Thyroid gland (tissue), 4 donors: ENCODE measurements around the gene ARHGEF18. TPM values are rescaled to one million over a fixed set of nuclear protein-coding genes. Genes with fewer than 3 reads are reported as not detected.

Experiments used
- DNase-seq, 2 donors: peaks; one replicate each; pipeline ENCODE4 v3.0.0-alpha.2; 2019
- H3K27ac ChIP-seq, 3 donors: fragments of 200-600 bp; sonication (generic); 1 replicate in 2 of 3; 2 replicates in 1 of 3; pipeline ENCODE4 v1.5.1; 2016 to 2019; ENCODE audit warnings: mild to moderate bottlenecking in 1 of 3, moderate library complexity in 1 of 3
- H3K27me3 ChIP-seq: fragments of 200-600 bp; sonication (generic); one replicate; pipeline ENCODE4 v1.5.1; 2019
- H3K36me3 ChIP-seq, 2 donors: fragments of 200-600 bp; sonication (generic); one replicate each; pipeline ENCODE4 v1.5.1; 2016 to 2019
- H3K4me1 ChIP-seq, 2 donors: fragments of 200-600 bp; sonication (generic); one replicate each; pipeline ENCODE4 v1.5.1; 2017 to 2019
- H3K4me3 ChIP-seq, 3 donors: fragments of 200-600 bp; sonication (generic); replicated peaks in 1 of 3; 1 replicate in 2 of 3; 2 replicates in 1 of 3; pipeline ENCODE4 v1.5.1; 2016; ENCODE audit warnings: mild to moderate bottlenecking in 1 of 3
- H3K9me3 ChIP-seq: fragments of 200-600 bp; sonication (generic); one replicate; pipeline ENCODE4 v1.5.1; 2017
- CTCF ChIP-seq, 6 experiments: fragments of 200-600 bp in 3 of 6; fragments of 450-650 bp in 3 of 6; sonication (generic) in 3 of 6; IDR thresholded peaks; one replicate each; pipeline ENCODE4 v1.5.1; 2016 to 2019; ENCODE audit warnings: antibody characterized with exemption in 6 of 6, mild to moderate bottlenecking in 2 of 6, inconsistent platforms in 1 of 6, moderate library complexity in 1 of 6
- POLR2A ChIP-seq, 2 donors: fragments of 450-650 bp; IDR thresholded peaks; one replicate each; pipeline ENCODE4 v1.6.1; 2017; ENCODE audit warnings: antibody characterized with exemption in 2 of 2, mild to moderate bottlenecking in 2 of 2, moderate library complexity in 1 of 2
- WGBS, 2 donors: methylation state at CpG; one replicate each; pipeline ENCODE4 v1.1.5; 2017; 5-methylcytosine and 5-hydroxymethylcytosine counted together
- intact Hi-C: fragments of 100-400 bp; cut with DNase I; formaldehyde crosslinking; loops from one replicate; pipeline ENCODE4 v1.15.1; 2023
- total RNA-seq, 4 donors: library from RNA; depleted of rRNA; stranded (reverse); fragments of >200 nt; gene quantifications; one replicate each; pipeline ENCODE4 v1.2.3, GENCODE V29; 2016

ARHGEF18 gene
- total RNA-seq, 4 donors from 2014 or later: 22.6 to 37.2 (median 27.2) TPM

DNA sequence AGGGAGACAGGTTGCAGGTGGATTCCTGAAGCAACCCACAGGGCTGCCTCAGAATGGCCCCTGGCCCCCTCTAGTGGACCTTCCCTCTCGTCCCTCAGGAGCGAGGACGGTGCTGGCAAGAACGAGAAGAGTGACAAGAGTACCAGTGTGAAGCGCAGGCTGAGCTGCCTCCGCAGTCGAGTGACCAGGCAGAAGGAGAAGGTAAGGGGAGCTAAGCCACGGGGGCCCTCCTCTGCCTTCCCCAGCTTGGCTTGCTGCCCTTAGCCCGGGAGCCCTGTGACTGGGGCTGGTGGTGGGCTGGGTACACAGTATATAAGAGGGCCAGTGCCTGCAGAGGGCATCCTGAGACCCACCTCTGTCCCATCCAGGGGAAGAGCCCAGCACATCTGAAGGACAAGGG is 34.0 kb downstream of the ARHGEF18 start:
- intact Hi-C loops: no loop called here
- H3K27me3 ChIP-seq: no peaks in the 10 kb centered on the region
- H3K36me3 ChIP-seq: no peaks in the 10 kb centered on the region
- no peak for TF ChIP-seq POLR2A (IDR thresholded peaks at IDR 0.05)
- no peak for TF ChIP-seq CTCF (IDR thresholded peaks at IDR 0.05)
- WGBS, 2 donors: 34 to 67% methylated on average over 6 to 9 of the region's 9 CpGs
- H3K9me3 ChIP-seq: no peaks in the 10 kb centered on the region
- H3K4me1 ChIP-seq: no peaks in the 10 kb centered on the region
- no peak for DNase-seq
- no peak overlapping the region for H3K27ac ChIP-seq
- no peak overlapping the region for H3K4me3 ChIP-seq

DNA sequence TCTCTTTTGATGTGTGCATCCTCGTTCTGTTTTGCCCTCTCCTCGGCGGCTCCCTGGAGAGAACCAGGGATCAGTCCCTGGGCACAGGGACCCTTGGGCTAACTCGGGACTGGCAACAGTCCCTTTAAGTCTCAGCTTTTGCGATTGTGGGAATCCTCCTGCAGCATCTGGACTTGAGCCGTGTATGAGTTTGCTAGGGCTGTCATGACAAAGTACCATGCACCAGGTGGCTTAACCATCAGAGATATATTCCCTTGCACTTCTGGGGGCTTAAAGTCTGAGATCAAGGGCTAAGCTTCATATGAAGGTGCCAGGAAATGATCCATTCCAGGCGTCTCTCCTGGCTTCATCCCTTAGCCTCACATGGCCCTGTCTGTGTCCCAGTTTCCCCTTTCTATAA is 34.5 kb downstream of the ARHGEF18 start:
- Histone ChIP-seq H3K36me3 (no peaks in the 10 kb centered on the region), H3K4me3 (no peak overlapping the region), H3K9me3 (no peaks in the 10 kb centered on the region), H3K27me3 (no peaks in the 10 kb centered on the region), H3K4me1 (no peaks in the 10 kb centered on the region), H3K27ac (no peak overlapping the region)
- 83 to 85% methylated on average over 7 of the region's 7 CpGs for WGBS, 2 donors
- intact Hi-C loops: no loop called here
- DNase-seq: no peak
- no peak for TF ChIP-seq CTCF (IDR thresholded peaks at IDR 0.05)
- no peak for TF ChIP-seq POLR2A (IDR thresholded peaks at IDR 0.05)

- intact Hi-C loops: no loop called here
- WGBS, 2 donors: 93 to 96% methylated on average over 5 of the region's 5 CpGs
- DNase-seq: no peak
Observed at GRCh38 chr19:7385062-7385461, 36.3 kb downstream of the ARHGEF18 start.

GRCh38 chr19:7386308-7386707 is 37.6 kb downstream of the ARHGEF18 start:
- H3K4me3 ChIP-seq: no peak overlapping the region
- no peaks in the 10 kb centered on the region for H3K4me1 ChIP-seq
- no peaks in the 10 kb centered on the region for H3K9me3 ChIP-seq
- intact Hi-C loops: no loop called here
- TF ChIP-seq POLR2A (IDR thresholded peaks at IDR 0.05) (no peak), CTCF (IDR thresholded peaks at IDR 0.05) (no peak)
- no peaks in the 10 kb centered on the region for H3K27me3 ChIP-seq
- no peak overlapping the region for H3K27ac ChIP-seq
- no peak for DNase-seq
- no peaks in the 10 kb centered on the region for H3K36me3 ChIP-seq
- 50 to 60% methylated on average over 9 of the region's 9 CpGs for WGBS, 2 donors

More at GRCh38 chr19:7385062-7385461, 36.3 kb downstream of the ARHGEF18 start:
- H3K9me3 ChIP-seq: no peaks in the 10 kb centered on the region
- H3K4me3 ChIP-seq: no peak overlapping the region
- H3K36me3 ChIP-seq: no peaks in the 10 kb centered on the region
- H3K27ac ChIP-seq: no peak overlapping the region
- no peak for TF ChIP-seq POLR2A (IDR thresholded peaks at IDR 0.05)
- no peak for TF ChIP-seq CTCF (IDR thresholded peaks at IDR 0.05)
- no peaks in the 10 kb centered on the region for H3K27me3 ChIP-seq
- H3K4me1 ChIP-seq: no peaks in the 10 kb centered on the region

GRCh38 chr19:7386769-7387168 is 38.0 kb downstream of the ARHGEF18 start:
- Histone ChIP-seq H3K4me1 (no peaks in the 10 kb centered on the region), H3K4me3 (no peak overlapping the region), H3K27ac (no peak overlapping the region), H3K27me3 (no peaks in the 10 kb centered on the region), H3K36me3 (no peaks in the 10 kb centered on the region), H3K9me3 (no peaks in the 10 kb centered on the region)
- no peak for DNase-seq
- 80 to 86% methylated on average over 6 to 8 of the region's 8 CpGs for WGBS, 2 donors
- no peak for TF ChIP-seq CTCF (IDR thresholded peaks at IDR 0.05)
- intact Hi-C loops: no loop called here
